GM19351 (cell line): ENCODE measurements around the gene FAM229A.

Source experiments
- ATAC-seq: cut with Tn5 transposase; IDR thresholded peaks from one replicate; pipeline ENCODE4 v1.9.1; 2021; ENCODE audit warnings: mild to moderate bottlenecking, moderate library complexity; ENCODE audit not compliant: unreplicated experiment

The FAM229A gene

DNA sequence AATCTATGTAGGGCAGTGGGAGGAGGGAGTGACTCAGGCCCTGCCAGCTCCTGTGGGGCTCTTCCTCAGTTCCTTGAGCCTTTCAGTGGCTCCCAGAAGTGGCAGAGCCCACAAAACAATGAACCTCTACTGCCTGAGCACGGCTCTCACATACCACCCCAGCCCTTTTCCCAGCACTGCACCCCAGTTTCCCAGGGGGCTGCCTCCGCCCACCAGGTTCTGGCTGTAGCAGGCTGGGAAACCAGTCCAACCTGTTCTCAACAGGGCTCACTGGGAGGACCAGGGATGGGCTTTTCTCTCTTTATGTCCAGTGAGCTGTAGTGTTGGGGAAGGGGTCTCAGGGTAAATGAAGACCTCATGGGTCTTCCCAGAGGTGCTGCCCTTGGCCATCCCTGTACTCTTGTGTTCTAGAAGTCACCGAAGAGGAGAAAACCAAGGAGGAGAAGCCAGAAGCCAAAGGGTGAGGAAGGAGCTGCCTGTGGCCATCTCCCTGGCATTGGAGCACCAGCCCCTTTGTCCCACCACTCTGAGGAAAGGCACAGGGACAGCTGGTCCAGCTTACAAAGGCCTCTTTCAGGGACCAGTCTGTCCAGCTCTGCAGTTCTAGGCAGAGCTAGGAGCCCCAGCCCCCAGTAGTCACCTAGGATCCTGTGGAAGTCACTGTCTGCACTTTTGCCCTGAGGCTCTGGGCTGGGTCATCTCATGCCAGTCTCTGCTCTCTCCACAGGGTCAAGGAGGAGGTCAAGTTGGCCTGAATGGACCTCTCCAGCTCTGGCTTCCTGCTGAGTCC is 29.8 kb downstream of the FAM229A start:
- no peak for ATAC-seq

DNA sequence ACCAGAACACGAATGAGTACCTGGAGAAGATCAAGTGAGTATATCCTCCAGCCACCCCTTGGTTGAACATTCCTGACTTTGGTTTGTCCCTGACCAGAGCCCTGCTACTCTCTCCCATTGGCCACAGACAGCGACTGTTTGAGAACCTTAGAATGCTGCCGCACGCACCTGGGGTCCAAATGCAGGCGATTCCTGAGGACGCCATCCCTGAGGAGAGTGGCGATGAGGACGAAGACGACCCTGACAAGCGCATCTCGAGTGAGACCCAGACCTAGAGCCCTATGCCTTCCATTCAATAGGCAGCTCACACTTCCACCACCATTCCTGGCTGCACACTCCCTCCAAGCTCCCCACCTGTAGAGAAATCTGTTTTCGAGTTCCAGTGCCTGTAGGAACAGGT is 30.7 kb downstream of the FAM229A start:
- no peak for ATAC-seq

DNA sequence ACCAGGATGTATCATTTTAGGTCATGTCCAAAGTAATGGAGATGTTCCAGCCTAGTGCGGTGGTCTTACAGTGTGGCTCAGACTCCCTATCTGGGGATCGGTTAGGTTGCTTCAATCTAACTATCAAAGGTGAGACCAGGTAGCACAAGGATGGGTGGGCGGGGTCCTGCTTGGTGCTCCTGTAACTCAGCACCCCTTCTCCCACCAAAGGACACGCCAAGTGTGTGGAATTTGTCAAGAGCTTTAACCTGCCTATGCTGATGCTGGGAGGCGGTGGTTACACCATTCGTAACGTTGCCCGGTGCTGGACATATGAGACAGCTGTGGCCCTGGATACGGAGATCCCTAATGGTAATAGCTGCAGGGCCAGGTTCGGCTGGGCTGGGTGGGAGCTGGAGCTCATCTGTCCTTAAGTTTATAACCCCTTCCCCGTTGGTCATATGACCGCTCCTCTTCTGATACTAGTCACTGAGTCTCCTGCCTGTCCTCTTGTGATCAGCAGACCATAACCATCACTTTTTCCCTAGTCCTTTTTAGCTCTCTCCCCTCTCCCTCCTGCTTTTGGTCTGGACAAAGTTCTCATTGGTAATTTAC is 31.6 kb downstream of the FAM229A start:
- ATAC-seq, result no peak

DNA sequence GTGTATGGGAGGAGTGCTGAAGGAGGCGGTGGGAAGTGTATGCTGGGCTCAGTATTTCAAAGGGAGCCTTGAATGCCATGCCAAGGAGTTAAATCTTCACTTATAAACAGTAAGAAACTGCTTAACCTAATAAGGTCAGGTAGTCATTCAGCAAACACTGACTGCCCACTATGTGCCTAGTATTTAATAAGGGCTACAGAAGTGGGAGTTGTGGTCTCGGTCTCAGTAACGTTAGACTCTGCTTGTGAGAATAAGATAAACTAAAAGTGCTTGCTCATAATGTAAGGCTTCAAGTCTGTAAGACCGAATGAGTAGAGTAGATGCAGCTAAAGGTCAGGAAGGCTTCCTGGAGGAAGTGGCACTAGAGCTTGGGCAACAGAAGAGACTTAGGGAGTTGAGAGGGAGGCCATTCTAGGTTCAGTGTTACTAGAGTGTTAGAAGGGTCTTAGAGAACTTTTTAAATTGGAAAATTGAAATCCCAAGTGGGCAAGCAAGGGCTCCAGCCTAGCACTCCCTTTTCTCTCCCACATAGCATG is 32.3 kb downstream of the FAM229A start:
- no peak for ATAC-seq

DNA sequence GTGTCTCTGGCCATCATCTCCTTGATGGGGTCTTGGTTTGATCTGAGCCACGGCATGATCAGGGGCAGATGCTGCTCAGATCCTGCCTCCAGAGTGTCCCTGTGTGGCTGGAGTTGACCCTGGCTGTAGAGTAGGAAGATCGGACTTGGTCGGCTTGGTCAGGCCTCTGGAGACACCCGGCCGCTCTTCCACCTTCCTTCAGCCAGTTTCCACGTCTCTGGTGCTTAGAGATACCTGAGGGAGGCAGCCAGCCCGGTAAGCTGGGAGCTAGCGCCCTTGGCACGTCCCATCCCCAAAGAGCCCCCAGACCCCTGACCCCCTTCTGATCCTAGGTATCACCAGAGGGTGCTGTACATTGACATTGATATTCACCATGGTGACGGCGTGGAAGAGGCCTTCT is 35.1 kb downstream of the FAM229A start:
- no peak for ATAC-seq

DNA sequence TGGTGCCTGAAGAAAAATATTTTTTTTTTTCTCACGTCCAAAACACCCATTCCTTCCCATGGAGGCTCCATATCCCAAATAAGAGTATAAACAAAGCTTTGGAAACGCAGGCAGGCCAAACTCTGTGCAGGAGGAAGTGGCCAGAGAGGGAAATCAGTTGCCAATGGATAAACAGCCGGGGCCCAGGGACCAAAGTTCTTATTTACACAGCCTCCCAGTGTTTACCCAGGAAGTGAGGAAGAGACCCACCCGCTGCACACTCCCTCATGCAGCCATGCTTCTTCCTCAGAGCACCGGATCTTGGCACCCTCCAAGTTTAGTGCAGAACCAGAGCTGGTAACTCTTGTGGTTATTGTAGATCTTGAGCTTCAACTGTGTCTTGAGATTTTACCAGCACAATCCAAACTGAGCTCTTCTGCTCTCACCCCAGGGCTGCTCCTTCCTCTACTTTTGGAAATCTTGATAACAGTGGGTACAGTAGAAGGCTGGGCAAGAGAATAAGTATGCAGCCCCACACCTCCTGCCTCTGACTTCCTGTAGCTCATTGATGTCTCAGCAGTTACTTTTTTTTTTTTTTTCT is 40.5 kb downstream of the FAM229A start:
- no peak for ATAC-seq

DNA sequence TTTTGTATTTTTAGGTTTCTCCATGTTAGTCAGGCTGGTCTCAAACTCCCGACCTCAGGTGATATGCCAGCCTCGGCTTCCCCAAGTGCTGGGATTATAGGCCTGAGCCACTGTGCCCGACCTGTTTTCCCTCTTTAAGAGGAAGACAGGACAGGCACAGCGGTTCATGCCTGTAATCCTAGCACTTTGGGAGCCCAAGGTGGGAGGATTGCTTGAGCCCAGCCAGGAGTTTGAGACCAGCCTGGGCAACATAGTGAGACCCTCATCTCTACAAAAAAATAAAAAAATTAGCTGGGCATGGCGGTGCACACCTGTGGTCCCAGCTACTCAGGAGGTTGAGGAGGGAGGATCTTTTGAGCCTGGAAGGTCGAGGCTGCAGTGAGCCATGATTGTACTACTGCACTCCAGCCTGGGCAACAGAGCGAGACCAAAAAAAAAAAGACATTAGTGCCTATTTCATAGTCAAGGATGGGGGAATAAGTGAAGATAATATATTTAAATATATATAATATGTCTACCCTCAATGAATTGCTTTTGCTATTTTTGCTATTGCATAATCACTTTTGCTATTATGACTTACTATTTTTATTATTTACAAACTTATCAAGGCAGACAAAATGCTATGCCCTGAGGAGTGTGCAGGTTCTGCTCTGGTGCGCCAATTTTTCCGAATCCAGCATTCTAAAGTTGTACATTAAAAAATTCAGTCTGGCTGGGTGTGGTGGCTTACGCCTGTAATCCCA is 44.0 kb downstream of the FAM229A start:
- ATAC-seq, result no peak

DNA sequence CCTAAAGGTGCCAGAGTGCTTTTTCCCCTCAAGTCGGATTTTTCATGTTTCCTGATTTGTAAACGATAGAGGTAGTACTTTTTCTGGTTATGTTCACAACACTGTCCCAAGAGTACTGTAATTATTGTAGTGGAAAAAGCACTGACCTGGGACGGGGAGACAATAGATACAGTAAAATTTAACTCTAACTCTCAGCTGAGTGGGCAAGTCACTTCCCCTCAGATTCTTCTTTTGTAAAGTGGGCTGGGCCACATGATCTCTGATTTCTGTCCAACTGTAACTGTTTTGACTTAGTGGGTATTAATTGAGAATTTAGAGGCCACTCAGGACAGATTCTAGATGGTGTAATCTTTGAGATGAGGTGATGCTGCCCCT is 45.4 kb downstream of the FAM229A start:
- peak; percentile 25 for ATAC-seq

DNA sequence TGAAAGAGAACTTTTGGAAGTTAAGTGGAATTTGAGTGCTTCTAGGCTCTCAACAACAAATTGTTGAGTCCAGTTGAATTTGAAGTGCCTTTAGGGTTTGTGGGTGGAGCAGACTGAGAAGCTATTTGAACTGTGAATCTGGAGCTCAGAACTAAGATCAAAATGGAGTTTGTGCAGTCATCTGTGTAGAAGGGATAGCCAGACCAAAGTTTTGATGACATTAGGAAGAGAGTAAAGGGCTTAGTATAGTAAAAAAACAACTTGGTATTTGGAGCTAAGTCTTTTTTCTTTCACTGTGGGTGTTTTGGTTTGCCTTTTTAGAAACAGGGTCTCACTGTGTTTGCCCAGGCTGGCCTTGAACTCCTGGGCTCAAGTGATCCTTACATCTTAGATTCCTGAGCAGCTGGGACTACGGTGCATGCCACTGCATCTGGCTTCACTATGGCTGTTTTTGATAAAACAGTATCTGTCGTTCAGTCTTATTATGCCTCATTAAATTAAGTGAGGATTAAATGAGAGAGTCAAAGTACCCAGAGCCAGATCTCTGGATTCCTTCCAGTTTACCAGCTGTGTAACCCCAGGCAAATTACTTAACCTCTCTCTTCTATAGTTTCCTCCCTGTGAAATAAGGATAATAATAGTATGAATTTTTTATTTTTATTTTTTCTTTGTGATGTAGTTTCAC is 50.4 kb downstream of the FAM229A start:
- ATAC-seq, result no peak
